HG02678 (cell line): ENCODE measurements around the gene NUPR1.
"Not testable (repeated sequence)": the region's sequence is repeated elsewhere in the genome, so short reads cannot be mapped to it uniquely, and the experiment has no call there.

ENCODE experiments used
- ATAC-seq: cut with Tn5 transposase; IDR thresholded peaks from one replicate; pipeline ENCODE4 v1.9.1; 2021; ENCODE audit warnings: mild to moderate bottlenecking, moderate library complexity; ENCODE audit not compliant: unreplicated experiment

NUPR1 gene

DNA sequence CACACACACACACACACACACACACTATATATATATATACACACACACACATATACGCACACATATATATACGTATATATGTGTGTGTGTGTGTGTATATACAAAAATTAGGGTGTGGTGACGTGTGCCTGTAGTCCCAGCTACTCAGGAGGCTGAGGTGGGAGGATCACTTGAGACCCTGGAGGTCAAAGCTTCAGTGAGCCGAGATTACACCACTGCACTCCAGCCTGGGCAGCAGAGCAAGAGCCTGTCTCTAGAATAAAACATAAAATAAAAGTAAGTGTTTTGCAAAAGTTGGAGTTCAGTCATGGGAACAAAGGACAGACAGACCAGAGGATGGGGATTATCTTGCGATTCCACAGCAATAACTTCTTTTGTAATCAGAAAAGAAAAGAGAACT is 10.8 kb downstream of the NUPR1 start:
- ATAC-seq = no peak

DNA sequence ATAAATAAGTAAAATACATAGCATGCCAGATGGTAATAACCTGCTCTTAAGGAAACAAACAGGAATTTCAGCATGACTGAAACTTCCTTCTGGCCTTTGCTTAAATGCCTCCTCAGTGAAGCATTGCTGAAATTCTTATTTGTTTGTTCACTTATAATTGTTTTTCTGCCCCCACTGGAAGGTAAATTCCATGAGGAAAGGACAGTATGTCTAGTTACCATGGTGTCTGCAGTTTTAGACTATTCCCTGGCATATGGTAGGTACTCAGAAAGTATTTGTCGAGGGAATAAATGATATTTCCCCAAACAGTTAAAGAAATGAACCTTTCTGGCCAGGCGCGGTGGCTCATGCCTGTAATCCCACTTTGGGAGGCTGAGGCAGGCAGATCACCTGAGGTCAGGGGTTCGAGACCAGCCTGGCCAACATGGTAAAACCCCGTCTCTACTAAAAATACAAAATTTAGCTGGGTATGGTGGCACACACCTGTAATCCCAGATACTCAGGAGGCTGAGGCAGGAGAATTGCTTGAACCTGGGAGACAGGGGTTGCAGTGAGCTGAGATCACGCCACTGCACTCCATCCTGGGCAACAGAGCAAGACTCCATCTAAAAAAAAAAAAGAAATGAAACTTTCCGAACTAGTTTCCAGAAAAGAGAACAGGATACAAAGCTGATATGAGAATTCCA is 11.5 kb downstream of the NUPR1 start:
- ATAC-seq = not testable (repeated sequence)

- ATAC-seq = no peak
Observed at GRCh38 chr16:28526201-28527099, 12.3 kb downstream of the NUPR1 start.

- no peak for ATAC-seq
Observed at GRCh38 chr16:28524681-28525171, 14.0 kb downstream of the NUPR1 start.

- no peak for ATAC-seq
Observed at GRCh38 chr16:28522792-28523191, 16.0 kb downstream of the NUPR1 start.

GRCh38 chr16:28521436-28521835 is 17.3 kb downstream of the NUPR1 start:
- ATAC-seq = no peak

- no peak for ATAC-seq
Observed at GRCh38 chr16:28520672-28521071, 18.1 kb downstream of the NUPR1 start.

- no peak for ATAC-seq
Observed at GRCh38 chr16:28514246-28514645, 24.5 kb downstream of the NUPR1 start.

DNA sequence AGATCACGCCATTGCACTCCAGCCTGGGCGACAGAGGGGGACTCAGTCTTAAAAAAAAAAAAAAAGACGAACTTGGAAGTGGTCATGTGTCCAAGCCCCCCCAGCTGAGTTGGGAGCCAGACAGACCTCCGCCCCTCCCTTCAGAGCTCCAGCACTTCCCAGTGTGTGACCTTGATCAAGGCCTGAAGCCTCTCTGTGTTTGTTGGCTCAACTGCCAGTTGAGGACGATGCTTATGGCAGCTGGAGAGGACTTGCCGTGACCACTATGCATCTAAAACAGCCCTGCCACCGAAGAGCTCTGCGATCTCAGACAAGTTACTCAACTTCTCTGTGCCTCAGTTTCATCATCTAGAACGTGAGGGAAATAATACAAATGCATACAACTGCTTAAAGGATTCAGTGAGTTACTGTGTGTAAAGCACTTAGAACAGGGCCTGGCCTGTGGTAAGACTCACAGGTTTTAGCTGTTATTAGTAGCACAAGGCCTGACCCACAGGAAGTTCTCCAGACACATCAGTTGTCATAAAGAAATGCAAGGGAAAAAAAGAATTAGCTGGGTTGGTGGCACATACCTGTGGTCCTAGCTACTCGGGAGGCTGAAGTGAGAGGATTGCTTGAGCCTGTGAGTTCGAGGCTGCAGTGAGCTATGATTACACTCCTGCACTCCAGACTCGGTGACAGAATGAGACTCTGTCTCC is 25.1 kb downstream of the NUPR1 start:
- no peak for ATAC-seq

DNA sequence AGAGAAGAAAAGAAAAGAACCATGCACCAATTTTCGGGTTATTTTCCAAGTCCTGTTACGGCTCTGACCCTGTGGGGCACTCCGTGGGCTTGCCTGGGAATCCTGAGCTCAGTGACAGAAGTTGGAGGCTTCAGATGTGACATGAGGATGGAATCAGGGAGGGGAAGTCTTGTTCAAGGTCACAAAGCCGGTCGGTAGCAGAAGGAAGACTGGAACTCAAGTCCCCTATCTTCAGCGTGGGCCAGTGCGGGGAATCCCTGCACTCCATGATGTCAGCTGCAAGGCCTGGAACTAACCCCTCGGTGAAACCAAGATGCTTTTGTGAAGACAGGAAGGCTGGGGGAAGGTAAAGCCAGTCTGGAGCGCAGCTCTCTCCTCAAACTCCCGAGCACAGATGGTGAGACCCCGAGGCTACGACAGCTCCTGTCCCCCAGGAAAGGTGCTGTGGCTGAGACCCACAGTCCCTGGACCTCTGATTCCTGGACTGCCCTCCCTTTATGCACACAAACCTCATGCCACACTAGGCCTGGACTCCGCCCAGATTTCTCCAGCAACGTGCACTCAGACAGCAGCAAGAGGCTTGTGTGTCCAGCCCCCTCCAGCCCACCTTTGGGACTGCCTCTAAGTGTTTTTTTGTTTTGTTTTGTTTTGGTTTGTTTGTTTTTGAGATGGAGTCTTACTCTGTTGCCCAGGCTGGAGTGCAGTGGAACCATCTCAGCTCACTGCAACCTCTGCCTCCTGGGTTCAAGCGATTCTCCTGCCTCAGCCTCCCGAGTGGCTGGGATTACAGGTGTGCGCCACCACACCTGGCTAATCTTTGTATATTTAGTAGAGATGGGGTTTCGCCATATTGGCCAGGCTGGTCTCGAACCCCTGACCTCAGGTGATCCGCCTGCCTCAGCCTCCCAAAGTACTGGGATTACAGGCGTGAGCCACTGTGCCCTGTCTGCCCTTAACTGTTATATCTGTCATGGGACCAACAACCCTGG is 26.7 kb downstream of the NUPR1 start:
- no peak for ATAC-seq

DNA sequence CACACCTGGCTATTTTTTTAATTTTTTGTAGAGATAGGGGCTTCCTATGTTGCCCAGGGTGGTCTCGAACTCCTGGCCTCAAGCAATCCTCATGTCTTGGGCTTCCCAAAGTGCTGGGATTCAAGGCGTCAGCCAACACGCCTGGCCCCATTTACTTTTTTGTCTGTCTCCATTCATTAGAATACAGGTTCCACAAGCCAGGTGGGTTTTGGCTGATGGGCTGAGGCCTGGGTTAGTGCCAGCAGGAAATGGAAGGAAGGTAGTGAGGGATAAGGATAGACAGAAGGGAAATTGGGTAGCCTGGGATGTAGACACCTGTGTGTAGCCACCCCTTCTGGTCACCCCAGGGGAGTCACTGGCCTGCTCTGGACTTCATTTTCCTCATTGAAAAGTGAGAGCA is 27.7 kb downstream of the NUPR1 start:
- ATAC-seq = no peak

GRCh38 chr16:28505489-28506137 is 33.2 kb downstream of the NUPR1 start:
- no peak for ATAC-seq

DNA sequence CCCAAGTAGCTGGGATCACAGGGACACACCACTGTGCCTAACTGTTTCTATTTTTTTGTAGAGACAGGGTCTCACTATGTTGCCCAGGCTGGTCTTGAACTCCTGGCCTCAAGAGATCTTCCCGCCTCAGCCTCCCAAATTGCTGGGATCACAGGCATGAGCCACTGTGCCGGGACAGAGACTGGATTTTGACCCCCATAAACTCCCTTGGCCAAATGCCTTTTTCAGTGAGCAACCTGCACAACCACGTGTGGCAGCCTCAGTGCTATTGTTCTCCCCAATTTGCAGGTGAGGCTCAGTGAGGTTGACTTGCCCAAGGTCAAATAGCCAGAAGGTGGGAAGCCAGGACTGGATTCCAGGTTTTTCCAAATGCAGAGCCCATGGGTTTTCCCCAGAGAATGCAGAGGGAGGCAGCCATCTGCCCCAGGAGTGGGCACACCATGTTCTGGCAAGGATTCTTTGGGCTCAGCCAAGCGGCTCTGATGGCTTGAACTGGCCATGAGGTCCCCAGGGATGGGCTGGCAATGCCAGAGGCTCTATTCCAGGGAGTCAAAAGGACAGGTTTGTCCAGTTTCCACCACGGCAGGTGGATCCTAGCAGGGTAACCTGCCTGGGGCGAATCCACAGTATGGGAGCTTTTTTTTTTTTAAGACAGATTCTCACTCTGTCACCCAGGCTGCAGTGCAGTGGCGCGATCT is 33.9 kb downstream of the NUPR1 start:
- ATAC-seq = no peak

DNA sequence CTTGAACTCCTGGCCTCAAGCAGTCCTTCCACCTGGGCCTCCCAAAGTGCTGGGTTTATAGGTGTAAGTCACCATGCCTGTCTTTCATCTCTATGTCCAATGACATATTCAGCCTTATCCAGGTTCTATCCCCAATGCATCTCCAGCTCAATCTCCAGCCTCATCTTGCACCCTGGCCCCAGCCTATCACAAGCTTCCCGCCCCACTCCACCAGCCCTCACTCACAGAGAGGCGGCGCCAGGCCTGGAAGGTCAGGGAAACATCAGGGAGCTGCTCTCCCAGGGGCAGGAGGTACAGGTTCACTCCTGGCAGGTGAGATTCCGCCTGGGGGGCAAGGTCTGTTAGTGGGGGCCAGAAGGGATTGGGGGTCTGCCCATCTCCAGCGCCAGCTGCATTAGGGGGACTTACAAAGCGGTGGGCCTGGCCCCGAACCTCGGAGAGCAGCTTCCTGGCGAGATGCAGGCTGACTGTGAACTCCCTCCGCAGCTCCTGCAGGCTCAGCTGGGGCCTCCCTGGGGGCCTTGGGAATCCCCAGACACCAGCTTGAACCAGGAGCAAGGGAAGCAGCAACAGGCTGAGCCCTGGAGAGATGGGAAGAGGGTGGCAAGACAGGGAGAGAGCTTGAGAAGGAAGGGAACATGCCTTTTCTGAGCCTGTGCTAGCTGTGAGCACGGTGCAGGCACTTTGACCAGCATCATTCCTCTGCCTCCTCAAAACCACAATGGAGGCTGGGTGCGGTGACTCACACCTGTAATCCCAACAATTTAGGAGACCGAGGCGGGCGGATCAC is 35.1 kb downstream of the NUPR1 start:
- no peak for ATAC-seq

- ATAC-seq = no peak
Observed at GRCh38 chr16:28502290-28502689, 36.5 kb downstream of the NUPR1 start.

GRCh38 chr16:28501258-28502232 is 37.2 kb downstream of the NUPR1 start:
- no peak for ATAC-seq

DNA sequence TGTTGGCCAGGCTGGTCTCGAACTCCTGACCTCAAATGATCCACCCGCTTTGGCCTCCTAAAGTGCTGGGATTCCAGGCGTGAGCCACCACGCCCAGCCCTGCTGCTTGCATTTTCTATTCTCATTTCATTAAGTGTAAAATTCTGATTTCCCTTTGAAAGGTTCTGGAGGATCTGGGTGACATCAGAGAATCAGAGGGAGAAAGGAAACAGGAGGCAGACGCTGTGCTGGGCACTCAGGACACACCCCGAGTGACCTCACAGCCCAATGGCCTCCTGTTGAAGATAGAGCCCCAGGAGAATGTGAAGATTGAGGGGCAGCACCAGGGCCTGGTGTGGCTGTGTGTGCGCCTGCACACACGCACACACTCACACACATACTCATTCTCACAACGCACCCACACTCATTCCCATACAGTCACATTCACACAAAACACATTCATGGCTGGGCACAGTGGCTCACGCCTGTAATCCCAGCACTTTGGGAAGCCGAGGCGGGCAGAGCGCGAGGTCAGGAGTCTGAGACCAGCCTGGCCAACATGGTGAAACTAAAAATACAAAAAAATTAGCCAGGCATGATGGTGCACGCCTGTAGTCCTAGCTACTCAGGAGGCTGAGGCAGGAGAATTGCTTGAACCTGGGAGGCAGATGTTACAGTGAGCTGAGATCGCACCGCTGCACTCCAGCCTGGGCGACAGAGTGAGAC is 38.1 kb downstream of the NUPR1 start:
- not testable (repeated sequence) for ATAC-seq
